Gastrocnemius medialis (tissue), 4 donors: Measurements from ENCODE around the gene DRICH1. TPM values are rescaled to one million over a fixed set of nuclear protein-coding genes. Genes with fewer than 3 reads are reported as not detected.
A peak's percentile ranks its signal among the peaks of the same experiment; 100 is the strongest.
"Not testable (repeated sequence)": the region's sequence is repeated elsewhere in the genome, so short reads cannot be mapped to it uniquely, and the experiment has no call there.

Source experiments
- ATAC-seq, 2 donors: fragments of 150-250 bp; one replicate each; pipeline ENCODE4 v1.9.1; 2016
- DNase-seq, 2 donors: peaks; one replicate each; pipeline ENCODE4 v3.0.0-alpha.2; 2019
- H3K27ac ChIP-seq, 4 donors: fragments of 200-600 bp; sonication (generic); 1 replicate in 1 of 4; 2 replicates in 3 of 4; pipeline ENCODE4 v1.5.1; 2016 to 2018; ENCODE audit warnings: mild to moderate bottlenecking in 2 of 4, moderate library complexity in 1 of 4
- H3K27me3 ChIP-seq, 3 donors: fragments of 200-600 bp; sonication (generic) in 2 of 3; 1 replicate in 1 of 3; 2 replicates in 2 of 3; pipeline versions ENCODE4 v1.5.1 to v1.6.0; 2016 to 2019; ENCODE audit warnings: mild to moderate bottlenecking in 1 of 3, moderate library complexity in 1 of 3
- H3K36me3 ChIP-seq, 2 donors: fragments of 200-600 bp; sonication (generic) in 1 of 2; one replicate each; pipeline ENCODE4 v1.5.1; 2017 to 2018
- H3K4me1 ChIP-seq, 2 donors: fragments of 200-600 bp; sonication (generic) in 1 of 2; one replicate each; pipeline ENCODE4 v1.5.1; 2016 to 2017; ENCODE audit warnings: mild to moderate bottlenecking in 2 of 2
- H3K4me3 ChIP-seq, 4 donors: fragments of 200-600 bp; sonication (generic) in 3 of 4; 1 replicate in 1 of 4; 2 replicates in 3 of 4; pipeline ENCODE4 v1.5.1; 2016 to 2019; ENCODE audit warnings: mild to moderate bottlenecking in 2 of 4
- H3K9me3 ChIP-seq, 3 donors: fragments of 200-600 bp; sonication (generic) in 2 of 3; 1 replicate in 1 of 3; 2 replicates in 2 of 3; pipeline ENCODE4 v1.5.1; 2016 to 2019
- POLR2A ChIP-seq, 2 donors: fragments of 450-650 bp; IDR thresholded peaks; one replicate each; pipeline ENCODE4 v1.6.1; 2017; ENCODE audit warnings: antibody characterized with exemption in 2 of 2, mild to moderate bottlenecking in 2 of 2, moderate library complexity in 2 of 2
- in situ Hi-C, 4 donors: fragments of 200-750 bp; cut with MboI; loops; one replicate each; pipeline versions ENCODE4 v1.15.0 to v1.8.0; 2017; ENCODE audit warnings: low sequenced_read_pairs in 4 of 4
- intact Hi-C: fragments of 100-400 bp; cut with DNase I; formaldehyde crosslinking; loops from one replicate; pipeline ENCODE4 v1.15.1; 2023; ENCODE audit warnings: low total_unique reads
- total RNA-seq, 4 donors: library from RNA; depleted of rRNA; stranded (reverse); fragments of >200 nt; gene quantifications; one replicate each; pipeline versions ENCODE4 v1.1.0 to v1.2.3, GENCODE V29; 2016
- TF ChIP-seq, protein P1 (sequence below), 5 experiments: fragments of 450-650 bp in 3 of 5; fragments of 200-600 bp in 2 of 5; sonication (generic) in 2 of 5; IDR thresholded peaks in 4 of 5; conservative IDR thresholded peaks in 1 of 5; 1 replicate in 4 of 5; 2 replicates in 1 of 5; pipeline ENCODE4 v1.5.1; 2016 to 2019; ENCODE audit warnings: antibody characterized with exemption in 5 of 5, mild to moderate bottlenecking in 3 of 5, moderate library complexity in 3 of 5

The DRICH1 gene
- total RNA-seq, 4 donors from 2014 or later = not detected

GRCh38 chr22:23598805-23599518, 33.2 kb downstream of the DRICH1 start:
- H3K4me1 ChIP-seq = no peaks in the 10 kb centered on the region
- no peaks in the 10 kb centered on the region for H3K27me3 ChIP-seq
- TF ChIP-seq, protein P1, sequence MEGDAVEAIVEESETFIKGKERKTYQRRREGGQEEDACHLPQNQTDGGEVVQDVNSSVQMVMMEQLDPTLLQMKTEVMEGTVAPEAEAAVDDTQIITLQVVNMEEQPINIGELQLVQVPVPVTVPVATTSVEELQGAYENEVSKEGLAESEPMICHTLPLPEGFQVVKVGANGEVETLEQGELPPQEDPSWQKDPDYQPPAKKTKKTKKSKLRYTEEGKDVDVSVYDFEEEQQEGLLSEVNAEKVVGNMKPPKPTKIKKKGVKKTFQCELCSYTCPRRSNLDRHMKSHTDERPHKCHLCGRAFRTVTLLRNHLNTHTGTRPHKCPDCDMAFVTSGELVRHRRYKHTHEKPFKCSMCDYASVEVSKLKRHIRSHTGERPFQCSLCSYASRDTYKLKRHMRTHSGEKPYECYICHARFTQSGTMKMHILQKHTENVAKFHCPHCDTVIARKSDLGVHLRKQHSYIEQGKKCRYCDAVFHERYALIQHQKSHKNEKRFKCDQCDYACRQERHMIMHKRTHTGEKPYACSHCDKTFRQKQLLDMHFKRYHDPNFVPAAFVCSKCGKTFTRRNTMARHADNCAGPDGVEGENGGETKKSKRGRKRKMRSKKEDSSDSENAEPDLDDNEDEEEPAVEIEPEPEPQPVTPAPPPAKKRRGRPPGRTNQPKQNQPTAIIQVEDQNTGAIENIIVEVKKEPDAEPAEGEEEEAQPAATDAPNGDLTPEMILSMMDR (IDR thresholded peaks at IDR 0.05 in 4 of 5, conservative IDR thresholded peaks at IDR 0.05 in 1 of 5) = no peak
- no peak for TF ChIP-seq POLR2A (IDR thresholded peaks at IDR 0.05)
- ATAC-seq (no peak), DNase-seq (no peak)
- H3K27ac ChIP-seq = no peak overlapping the region
- H3K36me3 ChIP-seq = no peaks in the 10 kb centered on the region
- no peak overlapping the region for H3K4me3 ChIP-seq
- in situ Hi-C loops = no loop called here
- intact Hi-C loops = no loop called here
- no peaks in the 10 kb centered on the region for H3K9me3 ChIP-seq

- DNase-seq, H3K9me3 ChIP-seq, ATAC-seq, intact Hi-C loops, H3K4me3 ChIP-seq, H3K36me3 ChIP-seq, H3K4me1 ChIP-seq, in situ Hi-C loops, H3K27ac ChIP-seq, H3K27me3 ChIP-seq: not testable (repeated sequence)
These were observed 34.4 kb downstream of the DRICH1 start for GRCh38 chr22:23597576-23598268.

DNA sequence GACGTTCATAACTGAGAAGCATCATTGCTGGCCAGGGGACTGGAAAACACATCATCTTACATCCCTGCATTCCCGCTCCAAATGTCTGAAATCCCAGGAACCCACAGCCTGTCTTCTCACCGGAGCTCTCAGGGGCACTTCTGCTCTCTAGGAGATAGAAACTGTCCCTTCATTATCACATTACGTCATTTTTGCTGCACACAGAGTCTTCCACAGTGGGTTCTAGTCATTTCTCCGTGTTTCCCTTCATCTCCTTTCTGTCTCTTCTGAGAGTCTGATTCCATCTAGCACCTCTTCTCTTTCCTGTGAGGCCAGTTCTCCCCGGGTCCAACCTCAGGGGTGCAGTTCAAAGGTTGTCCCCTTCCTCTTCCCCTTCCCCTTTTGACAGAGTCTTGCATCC, 36.2 kb downstream of the DRICH1 start:
- DNase-seq, H3K4me1 ChIP-seq, in situ Hi-C loops, H3K4me3 ChIP-seq, H3K36me3 ChIP-seq, H3K27me3 ChIP-seq, H3K9me3 ChIP-seq, H3K27ac ChIP-seq, ATAC-seq, intact Hi-C loops: not testable (repeated sequence)

GRCh38 chr22:23591846-23592245, 40.3 kb downstream of the DRICH1 start:
- intact Hi-C loops = no loop called here
- H3K4me3 ChIP-seq = no peak overlapping the region
- H3K27me3 ChIP-seq = no peaks in the 10 kb centered on the region
- H3K27ac ChIP-seq = no peak overlapping the region
- no peaks in the 10 kb centered on the region for H3K36me3 ChIP-seq
- TF ChIP-seq, protein P1 (IDR thresholded peaks at IDR 0.05 in 4 of 5, conservative IDR thresholded peaks at IDR 0.05 in 1 of 5) = no peak
- TF ChIP-seq POLR2A (IDR thresholded peaks at IDR 0.05) = no peak
- H3K9me3 ChIP-seq = no peaks in the 10 kb centered on the region
- H3K4me1 ChIP-seq = no peaks in the 10 kb centered on the region
- DNase-seq (peak in 1 of 2 donors; percentile 7), ATAC-seq (no peak)
- in situ Hi-C loops = no loop called here

- H3K9me3 ChIP-seq = no peaks in the 10 kb centered on the region
- ATAC-seq (peak in 1 of 2 donors; percentile 30), DNase-seq (no peak)
- TF ChIP-seq, protein P1 (IDR thresholded peaks at IDR 0.05 in 4 of 5, conservative IDR thresholded peaks at IDR 0.05 in 1 of 5) = peak in 4 of 5 experiments; percentile 36 to 61 (median 50)
- TF ChIP-seq POLR2A (IDR thresholded peaks at IDR 0.05) = no peak
- H3K4me3 ChIP-seq = no peak overlapping the region
- H3K36me3 ChIP-seq = no peaks in the 10 kb centered on the region
- no peaks in the 10 kb centered on the region for H3K27me3 ChIP-seq
- H3K27ac ChIP-seq = no peak overlapping the region
- intact Hi-C loops = no loop called here
- no peaks in the 10 kb centered on the region for H3K4me1 ChIP-seq
- in situ Hi-C loops = no loop called here
These were observed 40.8 kb downstream of the DRICH1 start for GRCh38 chr22:23591201-23591791.
